Keratinocyte (primary cell): Measurements from ENCODE around the gene ALOX5AP. TPM values are rescaled to one million over a fixed set of nuclear protein-coding genes. Genes with fewer than 3 reads are reported as not detected.
A peak's percentile ranks its signal among the peaks of the same experiment; 100 is the strongest.

Experiments used
- DNase-seq: peaks from one replicate; pipeline ENCODE4 v3.0.0-alpha.2; 2011; ENCODE audit warnings: low read depth, missing footprints, low spot score
- FAIRE-seq: peaks from 2 replicates; lab custom pipeline; 2011; peaks lifted over from hg19 to GRCh38; lab: Jason Lieb, UNC
- H2AFZ ChIP-seq: 2 replicates; pipeline ENCODE4 v1.6.0; 2012; ENCODE audit warnings: low read length, control low read depth, inconsistent platforms; ENCODE audit not compliant: control insufficient read depth
- H3K27ac ChIP-seq: 2 replicates; pipeline ENCODE4 v1.5.1; 2011; ENCODE audit warnings: low read length; ENCODE audit not compliant: control insufficient read depth, insufficient read depth
- H3K27me3 ChIP-seq: 3 replicates; pipeline ENCODE4 v1.6.0; 2011; ENCODE audit warnings: low read length; ENCODE audit not compliant: control insufficient read depth, insufficient read depth; ENCODE audit errors: extremely low read depth
- H3K36me3 ChIP-seq, 2 experiments: 2 replicates in 1 of 2; 3 replicates in 1 of 2; pipeline ENCODE4 v1.5.1; 2011; ENCODE audit warnings: low read length in 2 of 2, mild to moderate bottlenecking in 1 of 2; ENCODE audit not compliant: control insufficient read depth in 2 of 2, insufficient read depth in 2 of 2; ENCODE audit errors: extremely low read depth in 1 of 2
- H3K4me1 ChIP-seq: 3 replicates; pipeline ENCODE4 v1.5.1; 2011; ENCODE audit warnings: low read length; ENCODE audit not compliant: control insufficient read depth, insufficient read depth; ENCODE audit errors: extremely low read depth
- H3K4me2 ChIP-seq: 3 replicates; pipeline ENCODE4 v1.6.0; 2011; ENCODE audit warnings: low read depth, low read length; ENCODE audit not compliant: control insufficient read depth, insufficient read depth; ENCODE audit errors: extremely low read depth
- H3K4me3 ChIP-seq, 3 experiments: fragments of 200-600 bp in 1 of 3; sonication (generic) in 1 of 3; 2 replicates in 2 of 3; 3 replicates in 1 of 3; pipeline ENCODE4 v1.5.1; 2011 to 2016; ENCODE audit warnings: low read length in 3 of 3, mild to moderate bottlenecking in 3 of 3, control low read depth in 2 of 3, inconsistent platforms in 1 of 3, low read depth in 1 of 3, mixed read lengths in 1 of 3, mixed run types in 1 of 3, moderate library complexity in 1 of 3; ENCODE audit not compliant: control insufficient read depth in 2 of 3, insufficient read depth in 2 of 3; ENCODE audit errors: extremely low read depth in 1 of 3
- H3K79me2 ChIP-seq: 2 replicates; pipeline ENCODE4 v1.6.0; 2012; ENCODE audit warnings: low read length; ENCODE audit not compliant: control insufficient read depth, insufficient read depth
- H3K9ac ChIP-seq: 3 replicates; pipeline ENCODE4 v1.6.0; 2011; ENCODE audit warnings: low read length; ENCODE audit not compliant: control insufficient read depth, insufficient read depth; ENCODE audit errors: extremely low read depth
- H3K9me1 ChIP-seq: 3 replicates; pipeline ENCODE4 v1.6.0; 2011; ENCODE audit warnings: low read length; ENCODE audit not compliant: control insufficient read depth, insufficient read depth; ENCODE audit errors: extremely low read depth
- H3K9me3 ChIP-seq: 2 replicates; pipeline ENCODE4 v1.5.1; 2012; ENCODE audit warnings: low read depth, low read length; ENCODE audit not compliant: control insufficient read depth
- H4K20me1 ChIP-seq: 3 replicates; pipeline ENCODE4 v1.6.0; 2011; ENCODE audit warnings: low read length; ENCODE audit not compliant: control insufficient read depth, insufficient read depth; ENCODE audit errors: extremely low read depth
- CTCF ChIP-seq, 3 experiments: IDR thresholded peaks in 1 of 3; conservative IDR thresholded peaks in 1 of 3; optimal IDR thresholded peaks in 1 of 3; 2 replicates in 2 of 3; 3 replicates in 1 of 3; pipeline versions ENCODE3 to v1.5.1; 2011; ENCODE audit warnings: low read length in 3 of 3, mild to moderate bottlenecking in 3 of 3, moderate library complexity in 2 of 3, control low read depth in 1 of 3, inconsistent platforms in 1 of 3; ENCODE audit not compliant: insufficient read depth in 2 of 3; ENCODE audit errors: extremely low read depth in 1 of 3
- EZH2 ChIP-seq: IDR thresholded peaks from one replicate; pipeline ENCODE4 v1.6.1; 2012; ENCODE audit warnings: inconsistent platforms, mild to moderate bottlenecking, low read length, moderate library complexity
- dilution Hi-C: fragments of 300-500 bp; cut with MboI; formaldehyde crosslinking; loops from one replicate; pipeline ENCODE4 v1.7.0; 2020; ENCODE audit warnings: low sequenced_read_pairs; ENCODE audit not compliant: extremely low pct_ligation_motif_present
- polyA plus RNA-seq, 5 experiments: library from polyadenylated mRNA; depleted of rRNA in 3 of 5; stranded (reverse) in 3 of 5; stranded (forward) in 1 of 5; unstranded in 1 of 5; fragments of >200 nt; gene quantifications; 1 replicate in 1 of 5; 2 replicates in 3 of 5; 3 replicates in 1 of 5; pipeline versions ENCODE4 v1.2.1 to v1.2.3, GENCODE V29; 2011 to 2012; ENCODE audit warnings: missing spikeins in 2 of 5, low read depth in 1 of 5, low replicate concordance in 1 of 5

Gene ALOX5AP
- polyA plus RNA-seq, 1 donor (not counting 4 experiments of a cell fraction or from before 2014, with no cell fraction given): 0.31 TPM

GRCh38 chr13:30712536-30713532 is 22.5 kb upstream of the ALOX5AP start:
- H4K20me1 ChIP-seq: no peaks in the 10 kb centered on the region
- dilution Hi-C loops: no loop called here
- TF ChIP-seq CTCF (optimal IDR thresholded peaks at IDR 0.05 in 1 of 3, IDR thresholded peaks at IDR 0.05 in 1 of 3, conservative IDR thresholded peaks at IDR 0.05 in 1 of 3; ENCODE audit: extremely low read depth in 1 of 3, insufficient read depth in 2 of 3, low read length in 3 of 3) (no peak), EZH2 (no peak)
- DNase-seq (no peak), FAIRE-seq (no peak)
- H3K27ac ChIP-seq: no peak overlapping the region
- H3K4me3 ChIP-seq: no peak overlapping the region
- no peaks in the 10 kb centered on the region for H3K9me3 ChIP-seq
- no peaks in the 10 kb centered on the region for H3K36me3 ChIP-seq
- H3K9me1 ChIP-seq: no peaks in the 10 kb centered on the region
- H3K79me2 ChIP-seq: no peaks in the 10 kb centered on the region
- H3K4me1 ChIP-seq: peaks cover 4% of the 10 kb centered on the region
- no peak overlapping the region for H2AFZ ChIP-seq
- H3K4me2 ChIP-seq: peak overlapping the region; percentile 12
- H3K27me3 ChIP-seq: no peaks in the 10 kb centered on the region
- H3K9ac ChIP-seq: no peak overlapping the region

- H3K27ac ChIP-seq: no peak overlapping the region
- H3K9me1 ChIP-seq: no peaks in the 10 kb centered on the region
- H3K79me2 ChIP-seq: no peaks in the 10 kb centered on the region
- H3K4me3 ChIP-seq: no peak overlapping the region
- H3K9ac ChIP-seq: no peak overlapping the region
- no peaks in the 10 kb centered on the region for H4K20me1 ChIP-seq
- no peak for TF ChIP-seq EZH2
- no peak for TF ChIP-seq CTCF (optimal IDR thresholded peaks at IDR 0.05 in 1 of 3, IDR thresholded peaks at IDR 0.05 in 1 of 3, conservative IDR thresholded peaks at IDR 0.05 in 1 of 3; ENCODE audit: extremely low read depth in 1 of 3, insufficient read depth in 2 of 3, low read length in 3 of 3)
- H3K27me3 ChIP-seq: no peaks in the 10 kb centered on the region
- dilution Hi-C loops: no loop called here
- H3K4me1 ChIP-seq: peaks cover 16% of the 10 kb centered on the region
- no peak overlapping the region for H3K4me2 ChIP-seq
- H3K36me3 ChIP-seq: no peaks in the 10 kb centered on the region
- no peak overlapping the region for H2AFZ ChIP-seq
- no peaks in the 10 kb centered on the region for H3K9me3 ChIP-seq
- no peak for FAIRE-seq
- DNase-seq: no peak
Measured at GRCh38 chr13:30714629-30715371, 20.5 kb upstream of the ALOX5AP start.
